ENCODE results near the gene GLYAT.
"Not testable (repeated sequence)": the region's sequence is repeated elsewhere in the genome, so short reads cannot be mapped to it uniquely, and the experiment has no call there.

The GLYAT gene

DNA sequence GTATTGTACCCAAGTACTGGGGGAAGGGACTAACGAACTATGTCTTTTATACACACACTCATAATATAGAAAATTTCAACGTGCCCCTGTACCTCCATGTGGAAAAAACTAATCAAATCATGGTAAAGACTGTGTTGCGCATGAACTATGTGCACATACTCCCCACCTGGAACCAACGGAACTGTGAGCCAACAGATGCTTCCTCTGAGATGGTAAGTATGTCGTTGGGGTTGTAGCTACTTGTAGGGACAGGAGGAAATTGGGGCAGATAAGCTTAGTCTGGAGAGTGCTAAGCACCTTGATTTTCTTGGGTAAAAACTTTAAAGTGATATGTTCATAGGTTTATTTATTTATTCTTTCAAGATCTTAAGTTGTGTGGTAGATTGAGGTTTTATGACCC lies 40.1 kb downstream of the GLYAT start:
- no peaks in the 10 kb centered on the region for H3K9me3 ChIP-seq (ENCODE audit: control insufficient read depth, insufficient read depth, low read length)
- H3K27me3 ChIP-seq (ENCODE audit: control insufficient read depth, low read length), result no peaks in the 10 kb centered on the region
- H3K9me2 ChIP-seq (replicated peaks; ENCODE audit: control insufficient read depth, low read length), result no peaks in the 10 kb centered on the region
- no peak for TF ChIP-seq EZH2phosphoT487 (IDR thresholded peaks at IDR 0.05; ENCODE audit: borderline replicate concordance, low read length)
- TF ChIP-seq, protein P1, sequence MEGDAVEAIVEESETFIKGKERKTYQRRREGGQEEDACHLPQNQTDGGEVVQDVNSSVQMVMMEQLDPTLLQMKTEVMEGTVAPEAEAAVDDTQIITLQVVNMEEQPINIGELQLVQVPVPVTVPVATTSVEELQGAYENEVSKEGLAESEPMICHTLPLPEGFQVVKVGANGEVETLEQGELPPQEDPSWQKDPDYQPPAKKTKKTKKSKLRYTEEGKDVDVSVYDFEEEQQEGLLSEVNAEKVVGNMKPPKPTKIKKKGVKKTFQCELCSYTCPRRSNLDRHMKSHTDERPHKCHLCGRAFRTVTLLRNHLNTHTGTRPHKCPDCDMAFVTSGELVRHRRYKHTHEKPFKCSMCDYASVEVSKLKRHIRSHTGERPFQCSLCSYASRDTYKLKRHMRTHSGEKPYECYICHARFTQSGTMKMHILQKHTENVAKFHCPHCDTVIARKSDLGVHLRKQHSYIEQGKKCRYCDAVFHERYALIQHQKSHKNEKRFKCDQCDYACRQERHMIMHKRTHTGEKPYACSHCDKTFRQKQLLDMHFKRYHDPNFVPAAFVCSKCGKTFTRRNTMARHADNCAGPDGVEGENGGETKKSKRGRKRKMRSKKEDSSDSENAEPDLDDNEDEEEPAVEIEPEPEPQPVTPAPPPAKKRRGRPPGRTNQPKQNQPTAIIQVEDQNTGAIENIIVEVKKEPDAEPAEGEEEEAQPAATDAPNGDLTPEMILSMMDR (IDR thresholded peaks at IDR 0.05; ENCODE audit: low read depth, low read length, poor library complexity, severe bottlenecking), result no peak
- no peaks in the 10 kb centered on the region for H3F3A ChIP-seq (ENCODE audit: control insufficient read depth, insufficient read depth)
- H3K27ac ChIP-seq (ENCODE audit: low read depth, low read length), result no peak overlapping the region
- H3K79me2 ChIP-seq (ENCODE audit: control insufficient read depth, low read length), result no peaks in the 10 kb centered on the region
- H4K20me1 ChIP-seq (ENCODE audit: control insufficient read depth, insufficient read depth, low read depth, low read length), result no peaks in the 10 kb centered on the region
- no peak overlapping the region for H3K4me2 ChIP-seq (ENCODE audit: low read length)
- no peak overlapping the region for H3K4me3 ChIP-seq (ENCODE audit: low read length)
- no peaks in the 10 kb centered on the region for H3K36me3 ChIP-seq (ENCODE audit: control insufficient read depth, low read length)
- no peaks in the 10 kb centered on the region for H3K4me1 ChIP-seq (ENCODE audit: control insufficient read depth, low read length)

DNA sequence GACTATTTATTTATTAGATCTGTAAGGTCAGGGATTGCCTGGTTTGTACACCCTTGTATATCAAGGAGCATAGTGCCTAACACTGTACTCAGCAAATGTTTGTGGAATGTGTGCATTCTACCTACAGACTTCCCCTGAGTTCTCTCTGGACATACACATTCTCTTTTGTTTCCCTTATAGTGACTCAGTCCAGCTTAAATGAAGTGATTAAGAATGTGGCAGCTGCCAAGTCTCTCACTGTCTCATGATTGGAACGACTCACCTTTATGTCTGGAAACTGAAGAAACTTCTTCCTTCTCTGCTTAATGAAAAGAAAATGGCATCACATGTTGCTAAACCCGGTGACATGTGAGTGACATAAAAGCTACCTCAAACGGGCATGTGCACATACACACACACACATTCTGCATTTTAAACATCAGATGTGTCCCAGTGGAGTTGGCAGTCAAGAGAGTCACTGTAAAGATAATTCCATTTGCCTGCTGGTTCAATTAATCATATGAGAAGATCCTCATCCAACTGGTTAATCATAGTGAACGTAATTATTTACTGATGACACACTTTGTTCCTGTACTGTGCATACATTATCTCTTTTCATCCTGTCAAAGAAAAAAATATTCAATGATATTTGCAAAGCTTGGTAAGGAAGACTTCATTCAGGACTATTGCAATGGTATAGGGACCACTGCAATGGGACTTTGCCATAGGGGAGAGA lies 42.8 kb downstream of the GLYAT start:
- H3K4me2 ChIP-seq (ENCODE audit: low read length), result no peak overlapping the region
- H3F3A ChIP-seq (ENCODE audit: control insufficient read depth, insufficient read depth), result no peaks in the 10 kb centered on the region
- TF ChIP-seq EZH2phosphoT487 (IDR thresholded peaks at IDR 0.05; ENCODE audit: borderline replicate concordance, low read length), result no peak
- TF ChIP-seq, protein P1 (IDR thresholded peaks at IDR 0.05; ENCODE audit: low read depth, low read length, poor library complexity, severe bottlenecking), result no peak
- no peaks in the 10 kb centered on the region for H3K4me1 ChIP-seq (ENCODE audit: control insufficient read depth, low read length)
- H4K20me1 ChIP-seq (ENCODE audit: control insufficient read depth, insufficient read depth, low read depth, low read length), result no peaks in the 10 kb centered on the region
- H3K4me3 ChIP-seq (ENCODE audit: low read length), result no peak overlapping the region
- no peak overlapping the region for H3K27ac ChIP-seq (ENCODE audit: low read depth, low read length)
- no peaks in the 10 kb centered on the region for H3K9me2 ChIP-seq (replicated peaks; ENCODE audit: control insufficient read depth, low read length)
- no peaks in the 10 kb centered on the region for H3K79me2 ChIP-seq (ENCODE audit: control insufficient read depth, low read length)
- H3K36me3 ChIP-seq (ENCODE audit: control insufficient read depth, low read length), result no peaks in the 10 kb centered on the region
- H3K9me3 ChIP-seq (ENCODE audit: control insufficient read depth, insufficient read depth, low read length), result no peaks in the 10 kb centered on the region
- H3K27me3 ChIP-seq (ENCODE audit: control insufficient read depth, low read length), result no peaks in the 10 kb centered on the region

DNA sequence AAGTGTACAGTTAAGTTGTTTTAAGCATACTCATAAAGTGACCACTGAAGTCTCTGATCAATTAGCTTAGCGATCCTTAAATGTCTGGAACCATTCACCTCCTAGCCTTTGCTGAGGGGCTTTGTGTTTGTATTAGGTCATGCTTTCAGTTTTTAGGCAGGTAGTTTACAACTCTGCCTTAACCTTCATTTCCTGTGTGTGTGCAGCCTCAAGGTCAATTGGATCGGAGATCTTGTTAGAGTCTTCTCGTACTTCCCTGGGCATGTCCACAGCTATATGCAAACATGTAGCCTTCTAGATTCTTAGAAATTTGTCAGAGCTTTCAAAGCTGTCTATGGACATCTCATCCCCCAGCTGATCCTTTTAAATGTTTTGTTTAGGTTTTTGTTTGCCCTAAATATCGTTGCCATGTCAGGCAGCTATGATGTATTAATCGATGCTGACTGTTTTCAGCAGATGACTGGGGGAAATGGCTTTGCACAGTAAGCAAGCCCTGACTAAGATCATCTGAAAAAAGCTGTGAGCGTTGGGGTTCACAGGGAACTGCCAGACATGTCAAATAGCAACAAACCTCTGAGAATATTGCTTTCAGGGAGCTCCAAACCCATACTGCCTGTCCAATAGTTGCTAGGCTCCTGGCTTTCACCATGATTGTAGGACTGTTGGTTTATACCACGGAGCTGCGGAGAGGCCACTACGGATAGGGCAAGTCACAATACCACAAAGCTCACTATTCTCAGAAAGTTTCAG lies 45.6 kb downstream of the GLYAT start:
- TF ChIP-seq EZH2phosphoT487 (IDR thresholded peaks at IDR 0.05; ENCODE audit: borderline replicate concordance, low read length), result no peak

DNA sequence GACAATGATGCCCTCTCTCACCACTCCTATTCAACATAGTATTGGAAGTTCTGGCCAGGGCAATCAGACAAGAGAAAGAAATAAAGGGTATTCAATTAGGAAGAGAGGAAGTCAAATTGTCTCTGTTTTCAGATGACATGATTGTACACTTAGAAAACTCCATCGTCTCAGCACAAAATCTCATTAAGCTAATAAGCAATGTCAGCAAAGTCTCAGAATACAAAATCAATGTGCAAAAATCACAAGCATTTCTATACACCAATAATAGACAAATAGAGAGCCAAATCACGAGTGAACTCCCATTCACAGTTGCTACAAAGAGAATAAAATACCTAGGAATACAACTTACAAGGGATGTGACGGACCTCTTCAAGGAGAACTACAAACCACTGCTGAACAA lies 49.1 kb downstream of the GLYAT start:
- H3K79me2 ChIP-seq (ENCODE audit: control insufficient read depth, low read length); H4K20me1 ChIP-seq (ENCODE audit: control insufficient read depth, insufficient read depth, low read depth, low read length); H3K4me3 ChIP-seq (ENCODE audit: low read length); H3K27ac ChIP-seq (ENCODE audit: low read depth, low read length); H3K9me2 ChIP-seq (replicated peaks; ENCODE audit: control insufficient read depth, low read length); H3K9me3 ChIP-seq (ENCODE audit: control insufficient read depth, insufficient read depth, low read length); H3K4me2 ChIP-seq (ENCODE audit: low read length); H3K27me3 ChIP-seq (ENCODE audit: control insufficient read depth, low read length); H3K4me1 ChIP-seq (ENCODE audit: control insufficient read depth, low read length); H3F3A ChIP-seq (ENCODE audit: control insufficient read depth, insufficient read depth); H3K36me3 ChIP-seq (ENCODE audit: control insufficient read depth, low read length): not testable (repeated sequence)

More for the DNA sequence above, 45.6 kb downstream of the GLYAT start:
- H3K27me3 ChIP-seq (ENCODE audit: control insufficient read depth, low read length), result no peaks in the 10 kb centered on the region
- no peak overlapping the region for H3K4me2 ChIP-seq (ENCODE audit: low read length)
- no peaks in the 10 kb centered on the region for H3F3A ChIP-seq (ENCODE audit: control insufficient read depth, insufficient read depth)
- H3K4me1 ChIP-seq (ENCODE audit: control insufficient read depth, low read length), result no peaks in the 10 kb centered on the region
- no peak overlapping the region for H3K27ac ChIP-seq (ENCODE audit: low read depth, low read length)
- H3K9me2 ChIP-seq (replicated peaks; ENCODE audit: control insufficient read depth, low read length), result no peaks in the 10 kb centered on the region
- no peaks in the 10 kb centered on the region for H4K20me1 ChIP-seq (ENCODE audit: control insufficient read depth, insufficient read depth, low read depth, low read length)
- H3K4me3 ChIP-seq (ENCODE audit: low read length), result no peak overlapping the region
- no peaks in the 10 kb centered on the region for H3K36me3 ChIP-seq (ENCODE audit: control insufficient read depth, low read length)
- H3K79me2 ChIP-seq (ENCODE audit: control insufficient read depth, low read length), result no peaks in the 10 kb centered on the region
- H3K9me3 ChIP-seq (ENCODE audit: control insufficient read depth, insufficient read depth, low read length), result no peaks in the 10 kb centered on the region

DNA sequence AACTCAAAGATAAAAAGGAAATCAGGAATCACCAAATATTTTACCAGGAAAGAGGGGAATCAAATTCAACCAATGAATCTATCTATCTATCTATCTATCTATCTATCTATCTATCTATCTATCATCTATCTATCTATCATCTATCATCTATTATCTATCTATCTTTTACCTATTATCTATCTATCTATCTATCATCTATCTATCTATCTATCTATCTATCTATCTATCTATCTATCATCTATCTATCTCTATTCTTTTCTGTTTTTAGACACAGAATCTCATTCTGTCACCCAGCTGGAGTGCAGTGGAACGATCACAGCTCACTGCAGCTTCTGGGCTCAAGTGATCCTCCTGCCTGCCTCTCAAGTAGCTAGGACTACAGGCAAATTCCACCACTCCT lies 54.2 kb downstream of the GLYAT start:
- not testable (repeated sequence) for H3K4me2 ChIP-seq (ENCODE audit: low read length); H3K79me2 ChIP-seq (ENCODE audit: control insufficient read depth, low read length); H3K27me3 ChIP-seq (ENCODE audit: control insufficient read depth, low read length); H4K20me1 ChIP-seq (ENCODE audit: control insufficient read depth, insufficient read depth, low read depth, low read length); H3F3A ChIP-seq (ENCODE audit: control insufficient read depth, insufficient read depth); H3K36me3 ChIP-seq (ENCODE audit: control insufficient read depth, low read length); H3K4me1 ChIP-seq (ENCODE audit: control insufficient read depth, low read length); H3K9me3 ChIP-seq (ENCODE audit: control insufficient read depth, insufficient read depth, low read length); H3K4me3 ChIP-seq (ENCODE audit: low read length); H3K9me2 ChIP-seq (replicated peaks; ENCODE audit: control insufficient read depth, low read length); H3K27ac ChIP-seq (ENCODE audit: low read depth, low read length)

Measured in DOHH2 (cell line).